Kidney (tissue), 14 donors: ENCODE measurements around the gene PHOX2A. TPM values are rescaled to one million over a fixed set of nuclear protein-coding genes. Genes with fewer than 3 reads are reported as not detected.

Experiments
- DNase-seq, 5 donors: peaks; one replicate each; pipeline ENCODE4 v3.0.0-alpha.2; 2013 to 2020
- FAIRE-seq: peaks from 2 replicates; lab custom pipeline; 2012; peaks lifted over from hg19 to GRCh38; lab: Jason Lieb, UNC
- H3K27ac ChIP-seq, 2 donors: one replicate each; pipeline ENCODE4 v1.7.0; 2013; ENCODE audit warnings: low read depth in 2 of 2, low read length in 2 of 2, inconsistent platforms in 1 of 2
- H3K27me3 ChIP-seq: one replicate; pipeline ENCODE4 v1.7.1; 2013; ENCODE audit warnings: low read length, inconsistent platforms; ENCODE audit not compliant: control insufficient read depth, insufficient read depth
- H3K36me3 ChIP-seq, 3 donors: one replicate each; pipeline versions ENCODE4 v1.7.0 to v1.7.1; 2013; ENCODE audit warnings: low read length in 3 of 3, control low read depth in 1 of 3, inconsistent platforms in 1 of 3; ENCODE audit not compliant: insufficient read depth in 3 of 3, control insufficient read depth in 2 of 3
- H3K4me1 ChIP-seq, 3 donors: one replicate each; pipeline versions ENCODE4 v1.7.0 to v1.7.1; 2013; ENCODE audit warnings: low read length in 3 of 3, inconsistent platforms in 1 of 3, low read depth in 1 of 3; ENCODE audit not compliant: control insufficient read depth in 2 of 3, insufficient read depth in 2 of 3
- H3K4me3 ChIP-seq, 3 donors: one replicate each; pipeline versions ENCODE4 v1.7.0 to v1.8.1; 2013; ENCODE audit warnings: low read length in 3 of 3, control low read depth in 1 of 3, inconsistent platforms in 1 of 3
- H3K9ac ChIP-seq, 3 donors: one replicate each; pipeline versions ENCODE4 v1.7.0 to v1.7.1; 2013; ENCODE audit warnings: low read length in 3 of 3, control low read depth in 1 of 3, inconsistent platforms in 1 of 3
- H3K9me3 ChIP-seq, 3 donors: one replicate each; pipeline versions ENCODE4 v1.7.0 to v1.7.1; 2013; ENCODE audit warnings: low read length in 3 of 3, control low read depth in 1 of 3, inconsistent platforms in 1 of 3; ENCODE audit not compliant: control insufficient read depth in 2 of 3, insufficient read depth in 1 of 3
- intact Hi-C: fragments of 100-400 bp; cut with DNase I; formaldehyde crosslinking; loops from one replicate; pipeline ENCODE4 v1.11.1; 2022
- polyA plus RNA-seq: library from polyadenylated mRNA; stranded (reverse); fragments of 350-450 nt; fragmentation: Illumina TruSeq; extraction: RNeasy Lipid Tissue Mini Kit (QIAGEN cat#74804); gene quantifications from one replicate; pipeline ENCODE4 v1.2.3, GENCODE V29; 2014; ENCODE audit warnings: low read depth, low replicate concordance; ENCODE audit not compliant: insufficient read depth
- total RNA-seq: library from RNA; stranded (reverse); fragmentation: NEBNext Ultra II Directional; extraction: Animal tissue kit (Norgen Biotek cat#: 25700); gene quantifications from one replicate; pipeline ENCODE4 v1.2.1, GENCODE V29; 2021
- TF ChIP-seq, protein P1 (sequence below): IDR thresholded peaks from 3 replicates; pipeline ENCODE4 v1.5.1; 2012; ENCODE audit warnings: mild to moderate bottlenecking, moderate library complexity, borderline replicate concordance; ENCODE audit not compliant: insufficient read depth; ENCODE audit errors: extremely low read depth
- donor health status: control.
- donor health status: control.
- donor health status: control.
- donor health status: control.
- donor health status: control.
- donor health status: DM: yes; HTN: yes; CAD: no.
- donor health status: Normal renal cell carcinoma (clear cell type).

PHOX2A gene
- total and polyA plus RNA-seq, 2 donors from 2014 or later: not detected

DNA sequence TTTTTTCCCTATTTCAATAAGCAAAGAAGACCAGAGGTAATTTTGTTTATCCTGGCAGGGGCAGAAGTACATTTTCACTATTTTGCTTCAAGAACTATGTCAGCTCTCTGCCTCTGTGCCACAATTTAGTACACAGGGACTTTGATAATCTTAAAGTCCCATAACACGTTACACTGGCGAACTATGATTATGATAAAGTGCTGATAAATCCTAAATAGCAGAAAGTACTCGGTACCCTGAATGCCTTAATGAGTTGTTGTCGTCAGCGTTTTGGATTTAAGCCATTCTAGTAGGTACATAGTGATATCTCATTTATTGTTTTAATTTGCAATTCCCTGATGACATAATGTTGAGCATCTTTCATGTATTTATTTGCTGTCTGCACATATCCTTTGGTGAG lies 16.6 kb upstream of the PHOX2A start:
- Histone ChIP-seq H3K4me1 (no peaks in the 10 kb centered on the region), H3K4me3 (no peak overlapping the region), H3K9ac (no peak overlapping the region), H3K27ac (no peak overlapping the region), H3K27me3 (no peaks in the 10 kb centered on the region), H3K9me3 (no peaks in the 10 kb centered on the region), H3K36me3 (no peaks in the 10 kb centered on the region)
- TF ChIP-seq, protein P1, sequence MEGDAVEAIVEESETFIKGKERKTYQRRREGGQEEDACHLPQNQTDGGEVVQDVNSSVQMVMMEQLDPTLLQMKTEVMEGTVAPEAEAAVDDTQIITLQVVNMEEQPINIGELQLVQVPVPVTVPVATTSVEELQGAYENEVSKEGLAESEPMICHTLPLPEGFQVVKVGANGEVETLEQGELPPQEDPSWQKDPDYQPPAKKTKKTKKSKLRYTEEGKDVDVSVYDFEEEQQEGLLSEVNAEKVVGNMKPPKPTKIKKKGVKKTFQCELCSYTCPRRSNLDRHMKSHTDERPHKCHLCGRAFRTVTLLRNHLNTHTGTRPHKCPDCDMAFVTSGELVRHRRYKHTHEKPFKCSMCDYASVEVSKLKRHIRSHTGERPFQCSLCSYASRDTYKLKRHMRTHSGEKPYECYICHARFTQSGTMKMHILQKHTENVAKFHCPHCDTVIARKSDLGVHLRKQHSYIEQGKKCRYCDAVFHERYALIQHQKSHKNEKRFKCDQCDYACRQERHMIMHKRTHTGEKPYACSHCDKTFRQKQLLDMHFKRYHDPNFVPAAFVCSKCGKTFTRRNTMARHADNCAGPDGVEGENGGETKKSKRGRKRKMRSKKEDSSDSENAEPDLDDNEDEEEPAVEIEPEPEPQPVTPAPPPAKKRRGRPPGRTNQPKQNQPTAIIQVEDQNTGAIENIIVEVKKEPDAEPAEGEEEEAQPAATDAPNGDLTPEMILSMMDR: no peak
- no peak for DNase-seq
- FAIRE-seq: no peak
- intact Hi-C loops: no loop called here

DNA sequence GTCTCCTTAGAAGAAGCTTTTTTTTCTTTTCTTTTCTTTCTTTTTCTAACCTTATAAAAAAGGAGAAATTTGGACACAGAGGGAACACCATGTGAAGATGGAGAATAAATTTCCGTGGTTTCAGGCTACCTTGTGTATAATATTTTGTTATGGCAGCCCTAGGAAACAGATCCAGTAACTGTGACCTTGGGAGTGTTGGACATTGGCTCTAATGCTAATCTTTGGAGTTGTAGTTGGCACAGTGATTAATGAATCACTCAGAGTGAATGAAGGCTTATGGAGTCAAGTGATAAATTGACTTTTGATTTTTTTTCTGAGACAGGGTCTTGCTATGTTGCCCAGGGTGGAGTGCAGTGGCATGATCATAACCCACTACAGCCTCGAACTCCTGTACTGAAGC lies 15.5 kb upstream of the PHOX2A start:
- H3K9ac ChIP-seq: no peak overlapping the region
- no peaks in the 10 kb centered on the region for H3K4me1 ChIP-seq
- no peaks in the 10 kb centered on the region for H3K27me3 ChIP-seq
- no peaks in the 10 kb centered on the region for H3K9me3 ChIP-seq
- DNase-seq: no peak
- TF ChIP-seq, protein P1: no peak
- FAIRE-seq: no peak
- H3K27ac ChIP-seq: no peak overlapping the region
- intact Hi-C loops: no loop called here
- H3K4me3 ChIP-seq: no peak overlapping the region
- no peaks in the 10 kb centered on the region for H3K36me3 ChIP-seq

DNA sequence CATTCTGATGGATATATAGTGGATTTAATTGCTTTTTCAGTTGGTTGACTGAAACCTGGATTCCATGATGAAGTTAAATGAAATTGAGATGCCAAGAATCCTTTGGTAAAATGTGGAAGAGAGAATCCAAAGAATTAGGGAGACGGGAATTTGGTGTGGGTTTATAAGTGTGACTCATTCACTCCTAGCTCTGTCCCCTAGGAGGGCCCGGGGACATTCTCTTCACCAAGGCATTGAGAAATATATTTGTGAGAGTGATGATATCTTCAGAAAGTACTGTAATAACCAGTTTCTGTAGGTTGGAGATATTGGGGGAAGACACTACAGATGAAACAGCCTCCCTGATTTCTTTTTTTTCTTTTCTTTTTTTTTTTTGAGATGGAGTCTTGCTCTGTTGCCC lies 13.6 kb upstream of the PHOX2A start:
- DNase-seq (no peak), FAIRE-seq (no peak)
- Histone ChIP-seq H3K4me3 (no peak overlapping the region), H3K9ac (no peak overlapping the region), H3K27me3 (no peaks in the 10 kb centered on the region), H3K27ac (no peak overlapping the region), H3K9me3 (no peaks in the 10 kb centered on the region), H3K36me3 (no peaks in the 10 kb centered on the region), H3K4me1 (no peaks in the 10 kb centered on the region)
- intact Hi-C loops: no loop called here
- TF ChIP-seq, protein P1: no peak
